BLaER1 (cell line): ENCODE data around the gene C19orf12.
"Not testable (repeated sequence)": the region's sequence is repeated elsewhere in the genome, so short reads cannot be mapped to it uniquely, and the experiment has no call there.

Experiments
- H3K27ac ChIP-seq: shearing (Covaris generic); formaldehyde crosslinking; 2 replicates; pipeline ENCODE4 v1.8.1; 2022
- H3K27me3 ChIP-seq: shearing (Covaris generic); formaldehyde crosslinking; 2 replicates; pipeline ENCODE4 v1.8.1; 2022
- H3K36me3 ChIP-seq: shearing (Covaris generic); formaldehyde crosslinking; 2 replicates; pipeline ENCODE4 v1.8.1; 2022
- H3K4me1 ChIP-seq: shearing (Covaris generic); formaldehyde crosslinking; 2 replicates; pipeline ENCODE4 v1.8.1; 2022
- H3K4me2 ChIP-seq: shearing (Covaris generic); formaldehyde crosslinking; 2 replicates; pipeline ENCODE4 v1.8.1; 2022
- H3K4me3 ChIP-seq: shearing (Covaris generic); formaldehyde crosslinking; 2 replicates; pipeline ENCODE4 v1.8.1; 2022
- H3K9ac ChIP-seq: shearing (Covaris generic); formaldehyde crosslinking; 2 replicates; pipeline ENCODE4 v1.8.1; 2022
- H3K9me3 ChIP-seq: shearing (Covaris generic); formaldehyde crosslinking; 2 replicates; pipeline ENCODE4 v1.8.1; 2022
- H4K20me1 ChIP-seq: shearing (Covaris generic); formaldehyde crosslinking; 2 replicates; pipeline ENCODE4 v1.8.1; 2022
- Cebpa-rat ChIP-seq: shearing (Covaris generic); IDR thresholded peaks from 2 replicates; pipeline ENCODE4 v1.8.1; 2022

The C19orf12 gene

DNA sequence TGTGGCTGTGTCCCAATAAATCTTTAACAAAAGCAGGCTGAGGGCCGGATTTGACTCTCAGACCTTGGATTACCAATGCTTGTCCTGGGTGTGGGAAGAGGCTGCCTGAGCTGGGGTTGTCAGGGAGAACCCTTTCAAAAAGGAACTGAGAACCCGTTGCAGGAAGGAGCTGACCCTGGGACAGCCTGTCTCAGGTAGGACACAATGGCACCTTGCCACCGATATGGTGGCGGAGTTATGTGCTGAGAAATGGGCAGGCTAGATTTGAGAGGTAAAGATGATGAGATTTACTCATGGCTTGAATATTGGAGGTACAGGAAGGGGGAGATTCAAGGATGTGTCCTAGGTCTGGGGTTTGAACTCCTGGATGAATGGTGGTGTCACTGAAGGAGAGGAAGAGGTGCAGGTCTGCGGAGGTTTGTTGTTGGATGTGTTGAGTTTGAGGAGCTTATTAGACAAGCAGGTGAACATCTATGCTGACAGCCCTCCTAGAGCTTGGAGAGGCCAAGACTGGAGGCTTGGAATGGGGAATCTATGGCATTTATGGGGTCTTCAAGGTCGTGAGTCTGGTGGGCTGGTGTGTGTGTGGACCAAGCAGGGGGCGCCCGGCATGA, 42.6 kb downstream of the C19orf12 start:
- Histone ChIP-seq H3K9ac (no peak overlapping the region), H3K4me3 (no peak overlapping the region), H3K27ac (peak overlapping the region; percentile 54; the same call in 1 of the 2 replicates), H3K4me1 (peaks cover 76% of the 10 kb centered on the region), H3K36me3 (peaks cover 22% of the 10 kb centered on the region), H3K27me3 (no peaks in the 10 kb centered on the region), H3K9me3 (no peaks in the 10 kb centered on the region), H3K4me2 (peak overlapping the region; percentile 86), H4K20me1 (peaks cover 26% of the 10 kb centered on the region)
- no peak for TF ChIP-seq Cebpa-rat

DNA sequence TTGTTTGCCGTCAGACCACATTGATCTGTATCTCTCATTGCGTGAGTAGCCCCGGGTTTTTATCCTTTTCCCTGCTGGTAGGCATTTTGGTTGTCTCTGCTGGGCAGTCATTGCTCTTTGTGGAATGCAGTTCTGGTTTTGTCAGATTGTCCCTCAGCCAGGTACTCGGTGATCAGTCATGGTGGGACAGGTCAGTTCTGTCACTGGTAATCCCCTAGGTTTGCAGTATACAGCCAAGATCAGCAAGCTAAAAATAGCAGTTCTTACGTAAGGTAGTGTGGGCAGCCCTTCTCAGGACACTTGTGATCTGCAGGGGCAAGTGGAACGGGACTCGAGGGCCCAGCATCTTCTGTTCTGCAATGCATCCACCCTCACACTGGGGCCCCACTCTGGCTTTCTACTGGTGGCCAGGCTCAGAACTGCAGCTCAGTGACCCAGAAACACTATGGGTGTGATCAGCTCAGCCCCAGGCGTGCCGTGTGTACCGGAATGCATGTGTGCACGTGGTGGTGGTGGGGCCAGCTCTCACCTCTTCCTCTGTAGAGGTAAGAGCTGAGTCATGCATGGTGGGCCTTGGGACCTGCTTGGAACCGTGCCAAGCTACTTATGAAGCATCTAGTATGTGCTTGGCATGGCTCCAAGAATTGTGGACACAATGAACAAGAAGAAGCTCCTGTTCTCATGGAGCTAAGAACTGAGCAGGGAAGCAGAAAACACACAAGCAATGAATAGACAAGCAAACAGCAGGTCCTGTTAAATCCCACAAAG, 43.5 kb downstream of the C19orf12 start:
- H3K9me3 ChIP-seq = no peaks in the 10 kb centered on the region
- H3K27ac ChIP-seq = no peak overlapping the region
- H3K36me3 ChIP-seq = peaks cover 22% of the 10 kb centered on the region
- no peaks in the 10 kb centered on the region for H3K27me3 ChIP-seq
- H3K4me3 ChIP-seq = no peak overlapping the region
- peaks cover 26% of the 10 kb centered on the region for H4K20me1 ChIP-seq
- TF ChIP-seq Cebpa-rat = no peak
- peaks cover 76% of the 10 kb centered on the region for H3K4me1 ChIP-seq
- peak overlapping the region; percentile 86 for H3K4me2 ChIP-seq
- no peak overlapping the region for H3K9ac ChIP-seq

DNA sequence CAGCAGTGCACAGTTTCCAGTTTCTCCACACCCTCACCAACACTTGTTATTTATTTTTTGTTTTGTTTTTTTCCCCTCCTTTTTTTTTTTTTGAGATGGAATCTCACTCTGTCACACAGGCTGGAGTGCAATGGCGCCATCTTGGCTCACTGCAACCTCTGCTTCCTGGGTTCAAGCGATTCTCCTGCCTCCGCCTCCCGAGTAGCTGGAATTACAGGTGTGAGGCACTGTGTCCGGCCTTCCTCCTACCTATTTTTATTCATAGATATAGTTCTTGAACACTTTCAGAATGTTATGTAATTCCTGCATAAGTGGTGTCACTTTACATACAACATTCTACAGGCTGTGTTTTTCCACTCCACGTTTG, 44.1 kb downstream of the C19orf12 start:
- not testable (repeated sequence) for H3K9ac ChIP-seq, H3K4me3 ChIP-seq, H3K27ac ChIP-seq, H3K4me2 ChIP-seq, H3K9me3 ChIP-seq, H3K27me3 ChIP-seq
- peaks cover 32% of the 10 kb centered on the region for H4K20me1 ChIP-seq
- peaks cover 22% of the 10 kb centered on the region for H3K36me3 ChIP-seq
- H3K4me1 ChIP-seq = peaks cover 76% of the 10 kb centered on the region

DNA sequence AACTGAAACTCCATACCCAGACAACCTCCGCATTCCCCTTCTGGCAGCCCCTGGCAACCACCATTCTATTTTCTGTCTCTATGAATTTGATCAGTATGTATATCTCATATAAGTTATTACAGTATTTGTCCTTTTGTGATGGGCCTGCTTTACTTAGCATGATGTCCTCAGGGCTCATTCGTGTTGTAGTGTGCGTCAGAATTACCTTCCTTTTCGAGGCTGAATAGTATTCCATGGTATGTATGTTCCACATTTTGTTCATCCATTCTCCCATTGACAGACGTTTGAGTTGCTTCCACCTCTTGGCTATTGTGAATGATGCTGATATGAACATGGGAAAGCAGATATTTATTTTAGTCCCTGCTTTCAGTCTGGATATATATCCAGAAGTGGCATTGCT, 44.8 kb downstream of the C19orf12 start:
- H3K27ac ChIP-seq = no peak overlapping the region
- H3K4me2 ChIP-seq = no peak overlapping the region
- no peak for TF ChIP-seq Cebpa-rat
- H3K36me3 ChIP-seq = peaks cover 15% of the 10 kb centered on the region
- peaks cover 8% of the 10 kb centered on the region; the same call in 1 of the 2 replicates for H3K27me3 ChIP-seq
- H3K9me3 ChIP-seq = no peaks in the 10 kb centered on the region
- no peak overlapping the region for H3K9ac ChIP-seq
- no peak overlapping the region for H3K4me3 ChIP-seq
- peaks cover 36% of the 10 kb centered on the region for H4K20me1 ChIP-seq
- peaks cover 75% of the 10 kb centered on the region for H3K4me1 ChIP-seq

DNA sequence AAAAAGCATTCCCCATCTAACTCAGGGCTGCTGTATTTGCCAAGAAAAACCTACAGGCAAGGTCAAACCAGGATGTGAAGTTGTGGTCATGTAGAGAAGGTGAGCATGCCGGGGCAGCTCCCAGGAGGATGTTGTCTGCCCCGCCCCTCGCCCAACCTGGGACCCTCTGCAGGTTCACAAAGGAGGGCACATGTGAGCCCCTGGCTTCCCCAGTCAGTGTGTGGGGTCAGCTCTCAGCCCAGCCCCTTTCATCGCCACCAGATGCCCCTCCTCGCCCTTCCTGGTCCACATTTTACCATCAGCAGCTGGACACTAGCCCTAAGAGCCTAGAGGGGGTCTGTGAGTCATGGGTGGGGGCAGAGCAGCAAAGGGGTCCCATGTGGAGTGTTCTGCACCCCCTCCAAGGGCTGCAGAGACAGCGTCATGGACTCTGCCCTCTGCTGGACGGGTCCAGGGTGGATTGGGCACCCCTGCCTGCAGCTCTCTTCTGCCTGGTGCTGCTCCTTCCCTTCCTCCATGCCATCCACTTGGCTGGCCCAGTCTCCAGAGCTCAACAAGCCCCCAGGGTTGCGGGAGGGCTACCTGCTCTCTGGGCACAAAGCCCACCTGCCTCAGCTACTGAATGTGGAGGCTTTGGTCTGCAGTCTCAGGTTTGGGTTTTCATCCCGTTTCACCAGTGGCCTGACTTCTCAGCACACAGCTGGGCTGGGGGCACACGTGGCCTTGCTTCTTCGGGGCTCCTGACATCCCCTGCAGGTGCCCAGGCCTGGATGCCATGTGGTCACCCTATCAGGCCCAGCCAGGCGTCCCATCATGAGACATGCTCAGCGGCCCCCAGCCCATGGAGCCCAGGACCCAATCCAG, 46.1 kb downstream of the C19orf12 start:
- Histone ChIP-seq H4K20me1 (peaks cover 36% of the 10 kb centered on the region), H3K36me3 (peaks cover 2% of the 10 kb centered on the region; the same call in 1 of the 2 replicates), H3K27me3 (peaks cover 8% of the 10 kb centered on the region; the same call in 1 of the 2 replicates), H3K9me3 (no peaks in the 10 kb centered on the region), H3K27ac (no peak overlapping the region), H3K9ac (no peak overlapping the region), H3K4me3 (no peak overlapping the region), H3K4me2 (peak overlapping the region; percentile 100), H3K4me1 (peaks cover 78% of the 10 kb centered on the region)
- no peak for TF ChIP-seq Cebpa-rat

DNA sequence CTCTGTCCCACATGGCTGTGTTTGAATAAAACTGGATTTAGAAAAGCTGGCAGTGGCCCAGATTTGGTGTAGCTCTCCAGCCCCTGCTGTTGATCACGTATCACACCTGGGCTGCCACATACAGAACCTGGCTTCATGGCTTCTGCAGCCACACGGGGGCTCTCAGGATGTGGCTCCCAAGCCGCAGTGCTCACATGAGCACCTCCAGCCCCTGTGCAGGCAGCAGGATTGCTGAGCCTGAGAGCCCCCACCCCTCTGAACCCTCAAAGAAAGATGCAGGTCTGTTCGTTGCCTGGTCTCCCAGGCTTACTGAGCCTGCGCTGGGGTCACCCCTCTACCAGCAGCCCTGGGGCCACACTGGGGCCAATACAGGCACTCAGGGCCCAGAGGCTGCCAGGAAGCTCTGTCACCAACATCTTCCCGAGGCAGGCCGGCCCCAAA, 47.1 kb downstream of the C19orf12 start:
- Histone ChIP-seq H3K27ac (no peak overlapping the region), H3K36me3 (no peaks in the 10 kb centered on the region), H3K4me2 (peak overlapping the region; percentile 100), H3K9me3 (no peaks in the 10 kb centered on the region), H3K9ac (0 out of 2 replicates have a peak overlapping the region, but pooled peaks have one; percentile 2), H3K27me3 (peaks cover 8% of the 10 kb centered on the region; the same call in 1 of the 2 replicates), H4K20me1 (peaks cover 36% of the 10 kb centered on the region), H3K4me3 (no peak overlapping the region), H3K4me1 (peaks cover 69% of the 10 kb centered on the region)
- no peak for TF ChIP-seq Cebpa-rat

DNA sequence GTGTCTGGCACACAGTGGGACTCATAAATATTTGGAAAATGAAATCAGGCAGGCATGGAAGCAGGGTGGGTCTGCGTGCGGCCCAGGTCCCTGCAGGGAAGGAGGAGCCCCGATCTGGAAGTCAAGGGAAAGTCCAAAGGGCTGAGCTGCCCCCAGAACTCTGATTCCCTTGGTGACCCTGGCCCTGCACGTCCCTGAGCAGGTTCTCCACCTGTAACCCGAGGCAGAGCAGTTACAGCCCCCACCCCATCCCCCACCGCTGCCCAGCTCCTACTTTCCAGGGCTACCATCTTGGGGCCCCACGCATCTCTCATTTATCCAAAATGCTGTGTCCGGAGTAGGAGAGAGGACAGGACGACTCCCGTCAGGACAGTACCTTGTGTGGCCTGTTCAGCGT, 47.7 kb downstream of the C19orf12 start:
- no peak overlapping the region for H3K27ac ChIP-seq

DNA sequence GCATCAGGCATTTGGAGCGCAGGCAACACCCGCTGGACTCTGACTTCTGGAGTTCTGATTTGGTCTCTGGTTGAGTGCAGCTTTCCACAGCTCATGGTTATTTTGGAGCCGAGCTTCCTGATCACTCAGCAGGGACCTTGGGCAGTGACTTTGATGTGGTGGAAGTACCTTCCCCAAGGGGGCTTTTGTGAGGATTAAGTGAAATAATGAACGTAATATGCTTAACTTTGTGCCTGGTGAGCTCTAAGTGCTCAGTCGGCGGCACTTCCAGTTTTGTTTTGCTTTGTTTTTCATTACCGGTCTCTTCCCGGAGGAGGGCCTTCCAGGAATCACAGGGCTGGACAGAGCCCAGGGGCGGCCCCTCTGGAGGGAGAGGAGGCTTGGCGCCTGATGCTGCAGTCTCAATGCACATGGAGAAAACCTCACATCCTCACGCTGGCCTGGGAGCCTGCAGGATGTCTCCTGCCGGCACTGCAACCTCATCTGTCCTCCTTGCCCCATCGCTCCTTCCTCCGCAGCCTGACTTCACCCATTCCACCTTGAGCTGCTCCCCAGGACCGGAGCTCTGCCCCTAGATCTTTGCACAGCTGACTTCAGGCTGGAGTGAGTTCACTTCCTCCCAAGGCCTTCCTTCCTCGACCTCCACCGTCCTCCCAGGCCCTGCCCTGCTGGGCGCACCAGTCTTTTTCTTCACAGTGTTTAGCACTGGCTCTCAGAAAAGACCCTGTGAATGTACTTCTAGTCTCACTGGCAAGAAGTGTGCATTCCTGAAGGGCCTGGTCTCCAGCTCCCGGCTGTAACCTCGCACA, 48.3 kb downstream of the C19orf12 start:
- peak overlapping the region; percentile 83 for H3K4me3 ChIP-seq
- H3K9me3 ChIP-seq = no peaks in the 10 kb centered on the region
- peak overlapping the region; percentile 73 for H3K9ac ChIP-seq
- H3K36me3 ChIP-seq = no peaks in the 10 kb centered on the region
- TF ChIP-seq Cebpa-rat = no peak
- peaks cover 8% of the 10 kb centered on the region; the same call in 1 of the 2 replicates for H3K27me3 ChIP-seq
- no peak overlapping the region for H3K27ac ChIP-seq
- peaks cover 30% of the 10 kb centered on the region for H4K20me1 ChIP-seq
- peaks cover 58% of the 10 kb centered on the region for H3K4me1 ChIP-seq
- peak overlapping the region; percentile 100 for H3K4me2 ChIP-seq

More for the DNA sequence above, 47.7 kb downstream of the C19orf12 start:
- no peak for TF ChIP-seq Cebpa-rat
- Histone ChIP-seq H3K9me3 (no peaks in the 10 kb centered on the region), H3K4me2 (peak overlapping the region; percentile 100), H3K36me3 (no peaks in the 10 kb centered on the region), H3K9ac (no peak overlapping the region), H4K20me1 (peaks cover 32% of the 10 kb centered on the region), H3K27me3 (peaks cover 8% of the 10 kb centered on the region; the same call in 1 of the 2 replicates), H3K4me3 (peak overlapping the region; percentile 83; the same call in 1 of the 2 replicates), H3K4me1 (peaks cover 64% of the 10 kb centered on the region)
